HG02884 (cell line): ENCODE results near the gene KCNH2.

Experiments
- ATAC-seq: cut with Tn5 transposase; IDR thresholded peaks from one replicate; pipeline ENCODE4 v1.9.1; 2021; ENCODE audit warnings: mild to moderate bottlenecking, moderate library complexity; ENCODE audit not compliant: unreplicated experiment

KCNH2 gene

DNA sequence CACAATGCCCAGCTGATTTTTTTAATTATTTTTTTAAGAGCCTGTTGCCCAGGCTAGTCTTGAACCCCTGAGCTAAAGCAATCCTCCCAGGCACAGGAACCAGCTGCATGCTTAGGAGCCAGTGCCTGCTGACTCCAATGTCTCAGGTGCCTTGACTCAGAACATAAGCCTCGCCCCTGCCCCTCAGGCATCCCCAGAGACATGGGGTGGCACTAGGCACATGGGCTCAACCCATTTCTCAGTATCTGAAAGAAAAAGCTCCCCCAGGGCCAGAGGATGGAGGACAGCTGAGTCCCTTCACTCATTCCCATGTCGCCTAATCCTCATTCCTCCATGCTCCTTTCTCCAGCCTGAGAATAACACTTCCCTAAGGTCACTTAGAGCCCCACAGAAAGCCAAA, 39.1 kb downstream of the KCNH2 start:
- no peak for ATAC-seq

DNA sequence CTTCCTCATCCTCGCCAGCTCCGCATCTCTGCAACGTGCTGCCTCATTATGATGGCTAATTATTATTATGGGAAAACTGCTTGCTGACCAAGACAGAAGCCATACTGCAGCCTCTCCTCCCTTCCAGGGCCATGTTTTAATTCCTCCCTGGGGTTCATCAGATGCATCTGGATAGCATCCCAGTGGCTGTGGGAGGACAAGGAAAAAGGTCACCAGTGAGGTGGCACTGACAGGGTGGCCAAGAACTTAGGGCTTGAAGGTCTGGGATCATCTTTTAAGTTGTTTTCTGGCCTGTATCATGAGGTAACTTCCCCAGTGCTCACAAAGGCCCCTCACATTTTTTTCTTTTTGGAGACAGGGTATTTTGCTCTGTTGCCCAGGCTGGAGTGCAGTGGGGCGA, 39.6 kb downstream of the KCNH2 start:
- no peak for ATAC-seq

DNA sequence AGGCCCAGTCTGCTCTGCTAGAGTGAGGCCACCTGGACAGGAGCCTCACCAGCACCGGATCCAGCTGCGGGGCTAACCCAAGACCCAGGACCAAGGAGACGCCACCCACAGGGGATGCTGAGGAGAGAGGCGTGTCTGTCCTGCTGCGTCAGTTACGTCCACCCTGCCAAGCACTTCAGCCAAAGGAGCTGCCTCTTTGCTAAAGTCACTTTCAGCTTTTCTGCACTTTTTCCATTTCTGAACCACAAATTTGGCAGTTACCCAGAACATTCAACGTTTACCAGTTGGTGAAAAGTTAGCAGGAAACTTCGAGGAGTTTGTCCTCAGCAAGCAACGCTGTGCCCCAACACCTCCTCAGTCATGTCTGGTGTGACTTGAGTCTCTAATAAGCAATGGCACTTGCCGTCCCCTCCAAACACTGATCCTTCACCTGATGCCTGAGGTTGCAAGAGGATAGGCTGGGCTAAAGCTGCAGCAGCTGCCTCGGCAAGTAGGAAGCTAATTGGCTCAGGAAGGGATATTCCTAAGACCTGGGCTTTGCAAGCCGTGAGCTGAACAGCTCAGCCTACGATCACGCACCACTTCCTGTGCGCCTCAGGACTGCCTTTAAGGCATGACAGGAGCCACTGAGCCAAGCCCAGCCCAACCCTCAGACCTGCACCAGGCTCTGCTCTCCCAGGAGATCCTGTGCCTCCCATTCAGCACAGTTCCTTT, 40.1 kb downstream of the KCNH2 start:
- no peak for ATAC-seq

DNA sequence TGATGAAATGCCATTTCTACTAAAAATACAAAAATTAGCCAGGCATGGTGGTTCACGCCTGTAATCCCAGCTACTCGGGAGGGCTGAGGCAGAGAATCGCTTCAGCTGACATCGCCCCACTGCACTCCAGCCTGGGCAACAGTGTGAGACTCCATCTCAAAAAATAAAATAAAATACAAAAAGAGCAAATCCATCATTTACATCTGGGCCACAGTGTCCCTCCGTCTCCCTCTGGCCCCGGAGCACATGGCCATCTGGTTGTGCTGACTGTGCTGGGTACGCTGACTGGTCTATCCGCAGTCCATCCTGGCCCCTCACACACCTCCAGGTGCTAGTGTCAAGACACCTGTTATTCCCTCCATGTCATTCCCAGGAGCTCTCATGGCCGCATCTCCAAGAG, 42.1 kb downstream of the KCNH2 start:
- ATAC-seq: no peak

DNA sequence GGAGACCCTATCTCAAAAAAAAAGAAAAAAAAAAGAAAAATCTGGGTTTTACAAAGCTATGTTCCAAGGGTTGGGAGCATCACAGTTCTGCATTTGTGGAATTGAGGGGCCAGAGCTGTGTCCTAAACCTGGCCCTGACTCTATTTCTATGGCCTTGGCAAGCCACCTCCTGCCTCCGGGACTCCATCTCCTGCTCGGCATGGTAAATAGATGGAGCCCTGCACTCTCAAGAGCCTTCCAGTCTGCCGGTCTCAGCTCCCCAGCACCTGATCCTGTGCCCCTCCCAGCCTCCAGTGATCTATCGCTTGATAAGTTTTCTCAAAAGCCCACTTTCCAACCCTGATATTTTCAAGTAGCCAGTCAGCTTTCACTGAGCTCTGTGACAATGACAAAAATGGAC, 43.0 kb downstream of the KCNH2 start:
- no peak for ATAC-seq

DNA sequence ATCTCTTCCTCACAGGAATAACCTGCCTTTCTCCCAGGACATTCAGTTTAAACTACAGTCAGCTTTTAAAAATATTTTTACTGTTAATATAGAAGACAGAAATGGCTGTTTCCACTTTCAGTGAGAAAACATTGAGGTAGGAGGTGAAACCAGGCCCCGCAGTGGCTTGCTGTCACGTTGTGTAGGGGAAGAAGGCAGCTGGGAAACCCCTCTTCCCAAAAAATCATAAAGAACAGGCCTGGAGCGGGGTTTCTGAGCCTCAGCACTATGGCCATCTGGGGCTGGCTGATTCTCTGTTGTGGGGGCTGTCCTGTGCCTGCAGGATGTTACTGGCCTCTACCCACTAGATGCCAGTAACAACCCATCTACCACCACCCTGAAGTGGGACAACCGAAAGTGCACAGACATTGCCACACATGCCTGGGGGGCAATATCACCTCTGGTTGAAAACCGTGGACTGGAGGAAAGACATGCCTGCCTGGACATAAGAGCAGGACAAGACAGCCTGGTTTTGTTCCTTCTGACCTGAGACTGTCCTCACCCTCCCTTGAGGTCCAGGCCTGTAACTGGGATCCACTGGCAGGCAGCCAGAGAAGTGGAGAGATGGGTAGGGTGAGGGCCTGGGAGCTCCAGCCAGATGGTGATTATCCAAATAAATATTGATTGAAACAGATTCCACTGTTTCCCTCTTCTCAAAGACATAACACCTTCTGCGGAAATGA, 43.9 kb downstream of the KCNH2 start:
- ATAC-seq: no peak

DNA sequence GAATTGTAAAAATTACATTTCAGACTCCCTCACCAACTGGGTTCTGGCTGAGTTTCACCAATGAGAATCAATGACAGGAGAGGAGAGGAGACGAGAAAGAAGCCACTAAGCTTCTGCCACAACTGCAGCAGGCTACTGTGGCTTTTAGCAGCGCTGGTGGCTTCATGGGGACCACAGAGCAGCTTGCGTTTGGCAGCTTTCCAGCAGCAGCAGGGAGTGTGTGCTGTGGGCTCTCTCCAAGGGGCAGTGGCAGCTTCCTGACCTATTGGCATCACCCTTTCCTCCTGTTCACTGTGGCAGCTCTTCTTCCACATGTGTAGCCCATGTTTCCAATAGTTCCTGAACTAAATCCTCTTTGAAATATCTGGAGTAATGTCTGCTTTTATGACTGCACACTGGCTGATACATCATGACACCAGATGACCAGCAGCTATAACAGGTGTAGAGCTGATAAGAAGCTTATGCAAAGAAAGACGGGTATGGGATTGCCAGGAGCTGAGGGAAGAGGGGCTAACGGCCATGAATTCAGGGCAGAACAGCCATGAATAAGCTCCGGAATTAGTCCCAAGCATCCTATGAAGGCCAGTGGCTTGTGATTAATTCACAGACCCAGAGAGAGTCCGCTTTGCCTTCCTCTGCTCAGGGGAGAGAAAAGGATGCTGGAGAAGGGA, 46.8 kb downstream of the KCNH2 start:
- no peak for ATAC-seq

DNA sequence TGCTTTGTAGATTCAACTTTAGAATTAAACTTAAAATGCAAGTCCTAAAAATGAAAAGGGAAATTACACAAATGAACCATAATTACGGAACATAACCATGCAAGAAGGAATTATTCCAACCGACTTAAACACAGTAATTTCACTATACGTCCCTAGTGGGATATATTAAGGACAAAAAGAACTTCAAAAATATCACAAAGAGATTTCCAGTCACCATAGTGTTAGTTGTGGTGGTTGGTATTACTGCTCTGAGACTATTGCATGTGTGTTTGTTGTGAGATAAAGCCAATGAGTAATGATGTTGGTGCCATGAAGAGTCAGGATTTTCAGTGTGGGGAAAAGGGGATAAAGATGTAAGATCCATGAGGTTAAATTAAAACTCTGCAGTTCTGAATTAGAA, 49.6 kb downstream of the KCNH2 start:
- no peak for ATAC-seq

DNA sequence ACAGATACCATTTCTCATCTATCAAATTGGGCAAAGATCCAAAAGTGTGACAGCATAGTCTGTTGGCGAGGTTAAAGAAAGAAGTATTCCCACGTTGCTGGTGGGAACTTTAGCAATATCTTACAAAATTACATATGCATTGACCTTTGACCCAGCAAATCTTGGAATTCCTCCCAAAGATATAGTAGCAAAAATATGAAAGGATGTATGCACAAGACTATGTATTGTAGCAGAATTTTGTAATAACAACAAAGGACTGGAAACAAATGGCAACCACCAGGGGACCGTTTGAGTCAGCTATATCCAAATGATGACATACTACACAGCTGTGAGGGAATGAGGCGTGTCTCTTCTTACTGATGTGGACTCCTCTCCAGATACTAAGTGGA, 50.2 kb downstream of the KCNH2 start:
- no peak for ATAC-seq

DNA sequence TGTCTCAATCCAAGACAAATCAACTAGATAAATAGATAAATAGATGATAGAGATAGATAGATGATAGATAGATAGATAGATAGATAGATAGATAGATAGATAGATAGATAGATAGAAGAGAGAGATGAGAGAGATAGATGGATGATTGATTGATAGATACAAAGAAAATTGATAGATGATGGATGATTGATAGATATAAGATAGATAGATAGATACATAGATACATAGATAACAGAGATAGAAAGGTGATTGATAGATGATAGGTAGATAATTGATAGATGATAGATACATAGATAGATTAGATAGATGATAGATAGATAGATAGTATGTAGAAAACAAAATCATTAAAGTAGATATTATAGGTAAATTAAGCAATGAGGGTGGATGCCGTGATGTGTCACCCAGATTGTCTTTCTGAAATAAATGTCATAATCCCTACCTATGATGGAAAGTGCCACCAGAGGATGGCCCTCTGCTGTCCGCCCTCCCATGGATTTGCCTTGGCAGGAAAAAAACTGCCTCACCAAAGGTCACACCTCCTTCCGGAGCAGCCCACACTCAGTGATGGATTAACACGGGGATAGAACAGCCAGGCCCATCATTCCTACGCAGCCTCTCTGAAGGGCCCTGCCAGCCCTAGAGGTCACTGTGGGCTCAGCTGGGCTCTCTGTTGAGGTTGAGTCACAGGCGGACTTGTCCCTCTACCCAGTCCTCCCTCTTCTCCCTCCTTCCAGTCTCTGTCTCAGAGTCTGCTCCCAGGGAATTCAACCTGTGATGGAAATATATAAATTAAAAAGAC, 50.8 kb downstream of the KCNH2 start:
- ATAC-seq: no peak

DNA sequence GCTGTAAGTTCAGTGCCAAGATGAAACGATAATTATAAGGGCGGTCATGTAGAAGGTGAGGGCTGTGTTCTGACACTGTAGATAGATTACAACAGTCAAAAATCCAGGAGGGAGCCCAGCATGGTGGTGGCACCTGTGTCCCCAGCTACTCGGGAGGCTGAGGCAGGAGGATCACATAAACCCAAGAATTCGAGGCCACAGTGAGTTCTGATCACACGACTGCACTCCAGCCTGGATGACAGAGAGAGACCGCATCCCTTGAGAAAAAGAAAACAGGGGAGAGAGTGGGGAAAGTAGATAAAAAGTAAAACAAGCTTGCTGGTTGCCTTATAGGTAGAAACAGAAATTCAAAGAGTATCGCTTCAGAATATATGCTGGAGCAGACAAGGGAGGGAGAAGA, 52.1 kb downstream of the KCNH2 start:
- no peak for ATAC-seq

DNA sequence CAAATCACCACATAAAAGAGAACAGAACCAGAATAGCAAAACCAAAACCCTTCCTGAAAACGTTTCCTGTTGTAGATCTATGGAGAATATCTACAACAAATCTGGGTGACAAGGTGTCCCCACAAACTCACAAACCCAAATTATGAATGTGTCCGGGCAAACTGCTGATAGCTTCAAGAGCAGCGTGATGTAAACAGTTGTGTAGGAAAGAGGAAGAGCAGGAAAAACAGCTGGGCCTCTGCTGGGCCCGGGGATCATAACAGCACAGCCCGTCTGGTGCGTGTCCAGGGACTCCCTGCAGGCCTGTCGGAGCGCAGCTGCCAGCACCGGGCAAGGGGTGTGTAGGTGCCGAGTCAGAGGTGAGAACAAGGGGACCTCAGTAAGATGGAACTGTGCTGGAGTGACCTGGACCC, 53.7 kb downstream of the KCNH2 start:
- ATAC-seq: no peak

DNA sequence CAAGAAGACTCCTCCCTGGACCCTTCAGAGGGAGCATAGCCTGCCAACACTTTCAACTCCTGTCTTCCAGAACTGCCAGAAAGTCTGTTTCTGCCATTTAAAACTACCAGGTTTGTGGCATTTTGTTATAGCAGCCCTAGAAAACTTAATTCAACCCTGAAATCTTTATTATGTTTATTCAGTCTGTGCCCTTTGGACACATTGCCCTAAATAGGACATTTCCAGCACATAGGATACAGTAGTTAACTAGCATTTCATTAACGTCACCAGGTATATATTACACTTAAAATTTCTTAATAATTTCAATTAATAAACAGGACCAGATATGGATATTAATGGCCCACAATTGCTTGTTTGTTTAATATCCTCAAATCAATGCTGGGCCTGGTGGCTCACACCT, 54.3 kb downstream of the KCNH2 start:
- ATAC-seq: no peak

DNA sequence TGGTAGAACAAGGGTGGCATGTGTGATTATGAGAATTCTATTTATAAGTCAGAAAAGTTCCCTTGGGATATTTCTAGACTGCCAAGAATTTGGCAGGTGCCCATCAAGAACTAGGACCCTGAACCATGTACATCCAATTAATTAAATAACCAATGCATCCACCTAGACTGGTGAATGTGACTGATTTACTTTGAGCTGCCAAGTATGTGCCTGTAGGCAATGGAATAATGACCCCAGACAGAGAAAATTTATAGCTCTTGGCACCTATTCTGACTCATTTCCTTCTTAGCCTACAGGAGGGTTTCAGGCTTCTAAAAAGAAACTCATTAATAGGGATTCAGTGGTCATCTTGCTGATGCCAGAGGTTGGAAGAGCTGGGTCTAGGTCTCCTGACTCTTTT, 54.9 kb downstream of the KCNH2 start:
- no peak for ATAC-seq

DNA sequence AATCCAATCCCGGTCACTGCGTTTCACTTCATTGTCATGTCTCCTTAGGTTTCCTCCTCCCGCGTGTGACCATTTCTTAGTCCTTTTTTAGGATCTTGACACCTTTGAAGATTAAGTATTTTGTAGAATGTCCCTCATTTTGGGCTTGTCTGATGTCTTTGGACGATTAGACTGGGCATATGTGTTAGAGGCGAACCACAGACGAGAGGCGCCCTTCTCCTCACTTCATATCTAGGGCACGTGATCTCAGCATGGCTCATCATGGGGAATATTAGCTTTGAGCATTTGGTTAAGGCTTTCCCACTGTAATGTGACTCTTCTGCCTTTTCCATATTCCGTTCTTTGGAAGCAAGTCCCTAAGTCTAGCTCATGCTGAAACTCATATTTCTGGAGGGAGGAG, 59.0 kb downstream of the KCNH2 start:
- ATAC-seq: no peak

DNA sequence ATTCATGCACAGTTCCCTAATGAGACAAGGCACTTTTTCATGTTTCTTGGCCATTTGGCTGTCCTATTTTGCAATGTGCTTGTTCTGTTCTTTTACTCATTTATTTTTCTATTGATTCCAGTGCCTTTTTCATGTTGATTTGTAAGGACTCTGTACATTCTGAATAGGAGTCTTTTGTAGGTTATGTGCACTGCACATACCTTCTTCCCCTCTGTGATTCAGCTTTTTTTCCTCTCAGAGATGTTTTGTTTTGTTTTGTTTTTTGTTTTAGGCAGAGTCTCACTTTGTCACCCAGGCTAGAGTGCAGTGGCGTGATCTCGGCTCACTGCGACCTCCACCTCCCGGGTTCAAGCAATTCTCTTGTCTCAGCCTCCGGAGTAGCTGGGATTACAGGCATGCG, 59.7 kb downstream of the KCNH2 start:
- no peak for ATAC-seq

DNA sequence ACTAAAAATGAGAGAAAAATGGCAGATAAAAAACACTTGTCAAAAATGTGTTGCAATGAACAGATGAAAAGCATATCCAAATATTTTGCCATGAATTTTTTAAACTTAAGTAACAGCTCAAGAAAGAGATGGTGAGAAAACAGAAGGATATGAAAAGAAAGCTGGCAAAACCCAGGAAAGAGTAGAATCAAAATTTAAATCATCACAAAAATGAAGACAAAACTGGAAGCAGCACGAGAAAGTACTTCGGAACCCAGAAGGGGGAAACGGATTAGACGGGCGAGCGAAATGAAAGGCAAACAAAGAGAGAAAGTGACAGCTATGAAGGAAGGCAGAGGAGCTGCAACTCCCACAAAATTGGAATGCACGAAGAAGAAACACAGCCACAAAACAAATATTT, 60.2 kb downstream of the KCNH2 start:
- ATAC-seq: no peak

DNA sequence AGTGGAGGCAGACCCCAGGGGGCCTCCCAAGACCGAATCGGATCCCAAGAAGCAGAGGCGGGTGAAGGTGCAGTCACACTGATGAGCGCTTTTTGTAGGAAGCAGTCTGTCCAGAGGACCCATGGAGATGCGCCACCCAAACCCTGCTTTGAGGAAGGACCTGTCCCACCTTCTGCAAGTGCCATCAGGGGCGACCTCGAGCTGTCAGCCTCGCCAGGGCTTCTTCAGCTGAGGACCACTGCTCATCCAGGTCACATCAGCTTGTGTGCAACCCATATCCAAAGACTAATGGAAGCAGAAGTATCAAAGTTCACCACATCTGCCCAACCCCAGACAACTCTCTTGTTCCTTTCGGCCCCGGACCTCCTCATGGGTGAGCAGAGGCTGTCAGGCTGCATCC, 61.5 kb downstream of the KCNH2 start:
- ATAC-seq: no peak

DNA sequence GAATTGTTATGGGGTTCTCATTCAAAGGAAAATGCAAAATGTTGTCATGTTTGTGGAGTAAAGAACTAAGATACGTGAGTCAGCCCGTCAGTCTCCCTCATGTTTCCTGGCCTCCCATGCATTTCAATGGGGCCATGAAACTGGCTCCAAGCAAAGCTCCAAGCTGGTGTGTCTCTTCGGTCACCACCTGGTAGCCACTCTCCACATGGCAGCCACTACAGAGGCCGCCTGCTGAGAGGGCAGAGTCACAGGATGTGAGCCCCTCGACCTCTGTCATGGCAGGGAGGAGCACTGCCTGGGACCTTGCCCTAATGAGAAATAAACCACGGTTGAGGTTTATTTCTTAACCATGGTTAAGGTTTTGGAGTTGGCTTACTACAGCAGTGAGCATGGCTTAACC, 63.2 kb downstream of the KCNH2 start:
- no peak for ATAC-seq

DNA sequence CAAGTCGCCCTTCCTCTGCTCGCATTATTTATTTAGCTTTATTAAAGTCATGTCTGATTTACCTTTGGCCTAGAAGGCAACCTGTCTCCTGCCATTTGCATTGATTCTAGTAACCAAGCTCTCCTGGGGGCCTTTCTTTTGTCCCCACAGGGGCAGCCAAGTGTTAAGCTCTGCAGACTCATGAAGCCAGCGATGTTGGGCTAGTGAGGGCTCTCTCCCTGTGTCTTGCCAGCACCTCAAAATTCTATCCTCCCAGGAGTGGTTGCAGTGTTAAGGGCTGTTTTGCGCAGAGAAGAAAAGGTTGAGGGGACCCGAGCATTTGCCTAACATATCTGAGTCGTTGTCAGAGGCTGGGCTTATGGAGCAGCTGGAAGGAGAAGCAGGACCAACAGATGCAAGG, 63.9 kb downstream of the KCNH2 start:
- ATAC-seq: no peak

DNA sequence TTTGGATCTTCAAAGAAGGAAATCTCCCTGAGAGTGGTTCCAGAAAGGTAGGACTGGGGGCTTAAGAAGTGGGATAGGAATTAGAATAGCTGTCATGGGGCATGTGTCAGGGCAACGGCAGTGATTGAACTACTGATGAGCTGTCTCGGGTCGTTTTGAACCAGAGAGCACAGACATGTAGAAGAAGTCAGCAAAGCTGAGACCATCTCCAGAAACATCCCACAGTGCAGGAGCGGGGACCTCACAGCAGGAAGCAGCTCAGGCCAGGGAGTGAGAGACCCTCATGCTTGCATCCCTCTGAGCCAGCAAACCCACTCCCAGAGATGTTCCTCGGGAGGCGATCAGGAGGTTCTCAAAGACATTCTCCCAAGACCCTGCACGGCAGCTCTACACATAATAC, 65.7 kb downstream of the KCNH2 start:
- ATAC-seq: no peak
